OCI-LY1 (cell line): Measurements from ENCODE around the gene ERGIC2.

Experiments used
- H2AFZ ChIP-seq: fragments of 200-600 bp; sonication (generic), shearing (Covaris generic); 2 replicates; pipeline ENCODE4 v1.6.0; 2014; ENCODE audit warnings: antibody characterized with exemption, mild to moderate bottlenecking, low read length
- H3F3A ChIP-seq: fragments of 200-600 bp; sonication (generic), shearing (Covaris generic); 2 replicates; pipeline ENCODE4 v1.6.0; 2014; ENCODE audit warnings: mild to moderate bottlenecking, antibody characterized with exemption, low read length, moderate library complexity; ENCODE audit not compliant: insufficient read depth
- H3K27ac ChIP-seq: fragments of 200-600 bp; sonication (generic); 2 replicates; pipeline ENCODE4 v1.5.1; 2014; ENCODE audit warnings: low read length, mixed run types, mild to moderate bottlenecking, low read depth; ENCODE audit not compliant: poor library complexity, severe bottlenecking
- H3K27me3 ChIP-seq: fragments of 200-600 bp; sonication (generic); 2 replicates; pipeline ENCODE4 v1.6.0; 2014; ENCODE audit warnings: antibody characterized with exemption, mild to moderate bottlenecking, low read length, moderate library complexity; ENCODE audit not compliant: insufficient read depth
- H3K36me3 ChIP-seq: fragments of 200-600 bp; sonication (generic); 2 replicates; pipeline ENCODE4 v1.6.1; 2014; ENCODE audit warnings: mild to moderate bottlenecking, antibody characterized with exemption, low read length, moderate library complexity, mixed read lengths; ENCODE audit not compliant: insufficient read depth
- H3K4me1 ChIP-seq: fragments of 200-600 bp; sonication (generic); 2 replicates; pipeline ENCODE4 v1.5.1; 2014; ENCODE audit warnings: mild to moderate bottlenecking, low read length, moderate library complexity; ENCODE audit not compliant: insufficient read depth, severe bottlenecking
- H3K4me2 ChIP-seq: fragments of 200-600 bp; sonication (generic), shearing (Covaris generic); 2 replicates; pipeline ENCODE4 v1.6.1; 2014; ENCODE audit warnings: low read length
- H3K4me3 ChIP-seq: fragments of 200-600 bp; sonication (generic); 2 replicates; pipeline ENCODE4 v1.5.1; 2014; ENCODE audit warnings: low read length, low read depth, mild to moderate bottlenecking, mixed read lengths; ENCODE audit not compliant: poor library complexity, severe bottlenecking
- H3K79me2 ChIP-seq: fragments of 200-600 bp; shearing (Covaris generic); 2 replicates; pipeline ENCODE4 v1.6.1; 2016; ENCODE audit warnings: mixed run types, low read length, mixed read lengths; ENCODE audit not compliant: insufficient read depth
- H3K9ac ChIP-seq: fragments of 200-600 bp; sonication (generic), shearing (Covaris generic); 2 replicates; pipeline ENCODE4 v1.6.1; 2014; ENCODE audit warnings: mild to moderate bottlenecking, low read length, mixed read lengths
- H3K9me2 ChIP-seq: fragments of 200-600 bp; sonication (generic), shearing (Covaris generic); 2 replicates; pipeline ENCODE4 v1.6.1; 2014; ENCODE audit warnings: low read depth, mild to moderate bottlenecking, low read length, mixed read lengths
- H3K9me3 ChIP-seq: fragments of 200-600 bp; shearing (Covaris generic); 2 replicates; pipeline ENCODE4 v1.6.1; 2014; ENCODE audit warnings: low read length, mixed read lengths
- H4K20me1 ChIP-seq: fragments of 200-600 bp; sonication (generic), shearing (Covaris generic); 2 replicates; pipeline ENCODE4 v1.6.0; 2016; ENCODE audit warnings: mild to moderate bottlenecking, low read length; ENCODE audit not compliant: insufficient read depth
- CTCF ChIP-seq: fragments of 200-600 bp; sonication (generic), shearing (Covaris generic); IDR thresholded peaks from 2 replicates; pipeline ENCODE4 v1.5.1; 2017; ENCODE audit warnings: mild to moderate bottlenecking, antibody characterized with exemption, low read length, moderate library complexity, mixed read lengths
- EZH2 ChIP-seq: fragments of 200-600 bp; sonication (generic), shearing (Covaris generic); IDR thresholded peaks from 2 replicates; pipeline ENCODE4 v1.8.0; 2017; ENCODE audit warnings: borderline replicate concordance, mixed run types, mild to moderate bottlenecking, antibody characterized with exemption, low read length, moderate library complexity, mixed read lengths

The ERGIC2 gene

GRCh38 chr12:29306266-29306665 lies 74.7 kb downstream of the ERGIC2 start:
- Histone ChIP-seq H3K36me3 (no peaks in the 10 kb centered on the region), H3F3A (no peaks in the 10 kb centered on the region), H3K79me2 (no peaks in the 10 kb centered on the region), H3K9ac (no peak overlapping the region), H4K20me1 (no peaks in the 10 kb centered on the region), H3K27me3 (no peaks in the 10 kb centered on the region), H3K9me3 (no peaks in the 10 kb centered on the region), H3K4me1 (no peaks in the 10 kb centered on the region), H3K9me2 (no peaks in the 10 kb centered on the region), H3K4me2 (no peak overlapping the region), H2AFZ (no peak overlapping the region), H3K4me3 (no peak overlapping the region), H3K27ac (no peak overlapping the region)
- TF ChIP-seq EZH2 = no peak
- TF ChIP-seq CTCF = no peak

GRCh38 chr12:29304388-29304787 lies 76.6 kb downstream of the ERGIC2 start:
- H3K79me2 ChIP-seq = no peaks in the 10 kb centered on the region
- H3K4me1 ChIP-seq = no peaks in the 10 kb centered on the region
- TF ChIP-seq EZH2 (no peak), CTCF (no peak)
- H3K9me3 ChIP-seq = no peaks in the 10 kb centered on the region
- H3F3A ChIP-seq = no peaks in the 10 kb centered on the region
- H3K9ac ChIP-seq = no peak overlapping the region
- no peak overlapping the region for H3K4me3 ChIP-seq
- H2AFZ ChIP-seq = no peak overlapping the region
- no peaks in the 10 kb centered on the region for H4K20me1 ChIP-seq
- H3K36me3 ChIP-seq = no peaks in the 10 kb centered on the region
- H3K27ac ChIP-seq = no peak overlapping the region
- no peaks in the 10 kb centered on the region for H3K9me2 ChIP-seq
- H3K4me2 ChIP-seq = no peak overlapping the region
- H3K27me3 ChIP-seq = no peaks in the 10 kb centered on the region

GRCh38 chr12:29301114-29301513 lies 79.9 kb downstream of the ERGIC2 start:
- no peaks in the 10 kb centered on the region for H3K4me1 ChIP-seq
- H3K27ac ChIP-seq = no peak overlapping the region
- H3K4me3 ChIP-seq = no peak overlapping the region
- no peaks in the 10 kb centered on the region for H3K27me3 ChIP-seq
- H3F3A ChIP-seq = no peaks in the 10 kb centered on the region
- no peak overlapping the region for H3K9ac ChIP-seq
- H3K9me3 ChIP-seq = no peaks in the 10 kb centered on the region
- H4K20me1 ChIP-seq = no peaks in the 10 kb centered on the region
- H3K4me2 ChIP-seq = no peak overlapping the region
- H3K36me3 ChIP-seq = no peaks in the 10 kb centered on the region
- H2AFZ ChIP-seq = no peak overlapping the region
- TF ChIP-seq CTCF (no peak), EZH2 (no peak)
- H3K79me2 ChIP-seq = no peaks in the 10 kb centered on the region
- H3K9me2 ChIP-seq = no peaks in the 10 kb centered on the region
